H1 (cell line): ENCODE measurements around the gene SEC14L6.

ENCODE experiments used
- ATF3 ChIP-seq: IDR thresholded peaks from 2 replicates; pipeline ENCODE4 v1.6.1; 2011; ENCODE audit warnings: low read depth, mild to moderate bottlenecking, low read length; ENCODE audit not compliant: insufficient read depth
- CHD2 ChIP-seq: IDR thresholded peaks from 2 replicates; pipeline ENCODE4 v1.6.1; 2012; ENCODE audit warnings: low read length, improper control_type of control experiment
- HDAC6 ChIP-seq: IDR thresholded peaks from one replicate; pipeline ENCODE4 v1.7.1; 2012; ENCODE audit warnings: low read depth, mild to moderate bottlenecking, inconsistent platforms, low read length, moderate library complexity
- JUN ChIP-seq: IDR thresholded peaks from 2 replicates; pipeline ENCODE4 v1.6.1; 2011; ENCODE audit warnings: low read depth, mild to moderate bottlenecking, improper control_type of control experiment, low read length
- RBBP5 ChIP-seq: IDR thresholded peaks from 2 replicates; pipeline ENCODE4 v1.7.1; 2012; ENCODE audit warnings: low read depth, mild to moderate bottlenecking, inconsistent platforms, low read length, moderate library complexity, borderline replicate concordance

- no peak for TF ChIP-seq HDAC6
- no peak for TF ChIP-seq ATF3
- no peak for TF ChIP-seq JUN
- TF ChIP-seq CHD2 = no peak
- TF ChIP-seq RBBP5 = no peak
Measured at GRCh38 chr22:30488121-30488520, 58.4 kb downstream of the SEC14L6 start.
